GM12864 (cell line): Measurements from ENCODE around the gene TPO.

Experiments
- DNase-seq: peaks from one replicate; pipeline ENCODE4 v3.0.0-alpha.2; 2011; ENCODE audit warnings: low read depth
- H3K4me3 ChIP-seq: 2 replicates; pipeline ENCODE4 v1.5.1; 2011; ENCODE audit warnings: mild to moderate bottlenecking, low read depth, low read length, control low read depth
- TF ChIP-seq, protein P1 (sequence below): IDR thresholded peaks from 2 replicates; pipeline ENCODE4 v1.5.1; 2011; ENCODE audit warnings: low read depth, mild to moderate bottlenecking, moderate library complexity, low read length, control low read depth, inconsistent platforms; ENCODE audit errors: missing control alignments

The TPO gene

DNA sequence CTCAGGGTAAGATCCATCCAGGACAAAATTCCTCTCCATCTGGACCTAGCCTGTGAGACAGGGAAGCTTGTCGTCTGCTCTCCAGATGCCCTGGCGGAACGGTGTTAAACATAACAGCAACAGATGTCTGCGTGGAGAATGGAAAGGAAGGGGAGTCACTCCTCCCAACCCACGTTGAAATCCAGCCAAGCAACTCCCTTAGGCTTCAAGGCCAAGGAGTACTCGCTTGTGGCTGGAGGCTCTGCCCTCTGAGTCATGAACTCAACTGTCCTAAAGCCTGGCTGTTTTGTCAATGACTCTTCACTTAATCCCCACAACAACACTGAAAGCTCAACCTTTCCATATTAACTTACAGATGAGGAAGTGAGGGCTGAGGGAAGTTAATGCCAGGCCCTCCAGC, 42.2 kb downstream of the TPO start:
- DNase-seq, result no peak
- no peak overlapping the region for H3K4me3 ChIP-seq
- TF ChIP-seq, protein P1, sequence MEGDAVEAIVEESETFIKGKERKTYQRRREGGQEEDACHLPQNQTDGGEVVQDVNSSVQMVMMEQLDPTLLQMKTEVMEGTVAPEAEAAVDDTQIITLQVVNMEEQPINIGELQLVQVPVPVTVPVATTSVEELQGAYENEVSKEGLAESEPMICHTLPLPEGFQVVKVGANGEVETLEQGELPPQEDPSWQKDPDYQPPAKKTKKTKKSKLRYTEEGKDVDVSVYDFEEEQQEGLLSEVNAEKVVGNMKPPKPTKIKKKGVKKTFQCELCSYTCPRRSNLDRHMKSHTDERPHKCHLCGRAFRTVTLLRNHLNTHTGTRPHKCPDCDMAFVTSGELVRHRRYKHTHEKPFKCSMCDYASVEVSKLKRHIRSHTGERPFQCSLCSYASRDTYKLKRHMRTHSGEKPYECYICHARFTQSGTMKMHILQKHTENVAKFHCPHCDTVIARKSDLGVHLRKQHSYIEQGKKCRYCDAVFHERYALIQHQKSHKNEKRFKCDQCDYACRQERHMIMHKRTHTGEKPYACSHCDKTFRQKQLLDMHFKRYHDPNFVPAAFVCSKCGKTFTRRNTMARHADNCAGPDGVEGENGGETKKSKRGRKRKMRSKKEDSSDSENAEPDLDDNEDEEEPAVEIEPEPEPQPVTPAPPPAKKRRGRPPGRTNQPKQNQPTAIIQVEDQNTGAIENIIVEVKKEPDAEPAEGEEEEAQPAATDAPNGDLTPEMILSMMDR, result no peak

DNA sequence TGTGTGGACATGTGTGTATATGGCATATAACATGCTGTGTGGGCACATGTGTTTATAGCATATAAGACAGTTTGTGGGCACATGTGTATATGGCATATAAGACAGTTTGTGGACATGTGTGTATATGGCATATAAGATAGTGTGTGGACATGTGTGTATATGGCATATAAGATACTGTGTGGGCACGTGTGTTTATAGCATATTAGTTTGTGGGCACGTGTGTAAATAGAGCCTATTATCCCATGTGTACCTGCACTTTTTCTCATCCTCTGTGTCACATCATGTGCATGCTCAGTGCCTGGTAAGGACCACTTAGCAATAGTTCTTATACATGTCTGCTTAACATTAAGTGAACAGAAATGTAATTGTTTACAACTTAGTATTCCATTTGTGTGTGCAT, 45.2 kb downstream of the TPO start:
- no peak overlapping the region for H3K4me3 ChIP-seq
- TF ChIP-seq, protein P1, result no peak
- no peak for DNase-seq

DNA sequence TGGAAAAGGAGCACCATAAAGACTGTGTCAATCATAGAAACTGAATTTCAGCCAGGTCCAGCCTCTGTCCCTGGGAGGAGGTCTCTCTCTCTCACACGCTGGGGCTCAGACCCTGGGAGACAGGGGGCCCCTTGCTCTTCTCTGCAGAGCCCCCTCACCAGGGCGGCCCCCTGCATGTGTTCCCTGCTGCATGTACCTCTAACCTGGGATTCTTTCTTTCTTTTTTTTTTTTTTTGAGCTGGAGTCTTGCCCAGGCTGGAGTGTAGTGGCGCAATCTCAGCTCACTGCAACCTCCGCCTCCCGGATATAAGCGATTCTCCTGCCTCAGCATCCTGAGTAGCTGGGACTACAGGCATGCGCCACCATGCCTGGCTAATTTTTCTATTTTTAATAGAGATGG, 46.5 kb downstream of the TPO start:
- TF ChIP-seq, protein P1, result no peak
- DNase-seq, result no peak
- H3K4me3 ChIP-seq, result no peak overlapping the region

DNA sequence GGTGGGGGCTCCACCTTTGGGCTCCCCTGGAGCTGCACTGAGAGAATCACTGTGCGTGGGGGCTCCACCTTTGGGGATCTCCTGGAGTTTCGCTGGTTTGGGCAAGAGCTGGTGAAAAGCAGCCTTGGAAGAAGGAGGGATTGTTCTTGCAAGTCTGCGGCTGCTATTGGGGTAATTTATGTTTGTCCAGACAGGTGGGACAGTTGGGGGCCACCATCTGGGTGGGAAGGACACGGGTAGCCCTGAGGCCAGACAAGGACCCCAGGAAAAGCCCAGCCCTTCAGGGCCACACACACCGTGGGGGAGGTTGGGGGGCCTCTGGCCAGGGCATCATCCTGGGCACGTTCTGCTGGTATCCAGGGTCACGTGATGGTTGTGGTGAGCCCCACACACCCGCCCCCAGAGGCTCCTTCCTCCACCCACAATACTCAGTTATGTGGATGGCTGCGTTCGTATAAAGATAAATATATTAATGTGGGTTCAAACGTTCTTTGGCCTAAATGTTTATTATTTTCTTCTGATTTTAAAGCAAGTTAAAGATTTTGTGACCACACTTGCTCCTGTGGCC, 47.7 kb downstream of the TPO start:
- TF ChIP-seq, protein P1, result no peak
- no peak for DNase-seq
- H3K4me3 ChIP-seq, result no peak overlapping the region

DNA sequence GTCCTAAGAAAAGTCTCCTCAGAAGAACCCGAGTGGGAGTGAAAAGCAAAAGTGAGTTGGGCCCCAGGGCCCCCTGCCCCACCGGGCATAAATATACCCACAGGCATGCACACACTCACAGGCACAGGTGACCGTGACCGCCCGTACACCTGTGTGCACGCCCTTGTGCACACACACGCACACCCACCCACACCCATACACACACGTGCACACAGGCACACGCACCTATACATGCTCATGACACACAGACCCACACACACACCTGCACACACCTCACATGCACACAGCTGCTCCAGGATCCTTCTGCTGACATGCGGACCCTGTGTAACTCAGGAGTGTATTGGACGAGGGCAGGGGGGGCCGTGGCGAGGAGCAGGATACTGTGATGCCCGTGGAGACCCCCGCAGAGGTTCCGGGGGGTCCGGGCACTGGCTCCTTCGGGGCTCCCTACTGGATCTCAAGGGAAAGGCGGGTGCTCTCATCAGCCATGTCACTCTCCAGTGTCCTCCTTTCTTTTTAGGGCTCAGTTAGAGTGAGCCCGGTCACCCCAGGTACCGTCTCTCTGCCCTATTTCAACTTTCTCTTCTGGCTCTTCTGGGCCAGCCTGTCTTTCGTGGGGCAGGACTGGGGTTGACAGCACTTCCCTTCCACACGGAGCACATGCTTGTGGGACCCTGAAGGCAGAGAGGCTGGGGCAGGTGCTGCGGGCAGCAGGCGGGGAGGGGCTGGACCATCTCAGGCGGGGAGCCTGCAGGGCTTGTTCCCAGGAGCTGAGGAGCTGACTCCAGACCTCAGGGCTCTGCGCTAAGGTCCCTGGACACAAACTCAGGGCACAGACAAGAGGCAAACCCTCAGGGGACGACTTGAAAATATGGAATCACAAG, 48.5 kb downstream of the TPO start:
- no peak for DNase-seq
- H3K4me3 ChIP-seq, result no peak overlapping the region
- TF ChIP-seq, protein P1, result no peak

DNA sequence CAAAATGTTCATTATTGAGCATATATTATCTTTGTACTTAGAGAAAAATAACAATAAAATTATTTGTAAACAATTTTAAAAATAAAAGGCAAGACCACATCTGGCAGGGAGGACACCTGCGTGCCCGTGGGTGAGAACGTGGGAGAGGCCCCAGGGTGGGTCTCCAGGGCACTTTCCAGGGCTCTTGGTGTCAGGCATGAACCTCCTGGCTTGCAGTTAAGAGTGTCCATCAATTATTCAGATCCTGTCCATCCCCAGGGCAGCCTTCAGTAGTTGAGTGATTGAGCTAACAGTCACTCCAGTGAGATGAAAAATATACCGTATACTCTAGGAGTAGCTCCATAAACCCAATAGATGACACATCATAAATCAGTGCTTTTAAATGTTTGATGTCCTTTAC, 49.7 kb downstream of the TPO start:
- TF ChIP-seq, protein P1, result no peak
- H3K4me3 ChIP-seq, result no peak overlapping the region
- DNase-seq, result no peak
